Amygdala (tissue), 56 donors: Measurements from ENCODE around the gene UCK1.
A peak's percentile ranks its signal among the peaks of the same experiment; 100 is the strongest.

Source experiments
- DNase-seq, 56 donors: peaks; one replicate each; lab custom pipeline; 2025; lab: John Stamatoyannopoulos, UW

UCK1 gene

GRCh38 chr9:131480258-131480657, 50.8 kb downstream of the UCK1 start:
- no peak for DNase-seq

- DNase-seq: no peak
Measured at GRCh38 chr9:131478911-131479310, 52.2 kb downstream of the UCK1 start.

GRCh38 chr9:131478421-131478868, 52.6 kb downstream of the UCK1 start:
- peak in 6 of 56 donors; percentile 12 to 39 (median 17) for DNase-seq

GRCh38 chr9:131477816-131478419, 53.1 kb downstream of the UCK1 start:
- DNase-seq: no peak

DNA sequence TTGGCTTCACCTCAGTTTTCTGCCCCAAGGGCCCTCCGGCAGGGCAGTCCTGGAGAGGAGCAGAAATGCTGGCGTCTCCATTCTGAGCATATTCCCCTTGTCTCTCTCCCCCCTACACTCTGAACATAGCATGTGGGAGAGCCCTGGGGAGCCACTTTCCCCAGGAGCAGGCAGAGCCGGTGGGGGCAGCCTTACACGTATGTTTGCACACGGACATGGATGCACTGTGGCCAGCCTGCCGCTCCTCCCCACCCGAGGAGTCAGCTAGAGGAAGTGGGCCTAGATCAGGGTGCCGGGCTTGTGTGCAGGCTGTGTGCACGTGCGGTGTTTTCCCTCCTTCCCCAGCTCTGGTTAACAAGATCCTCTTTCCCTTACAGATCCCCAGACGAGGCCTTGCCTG, 53.7 kb downstream of the UCK1 start:
- no peak for DNase-seq

DNA sequence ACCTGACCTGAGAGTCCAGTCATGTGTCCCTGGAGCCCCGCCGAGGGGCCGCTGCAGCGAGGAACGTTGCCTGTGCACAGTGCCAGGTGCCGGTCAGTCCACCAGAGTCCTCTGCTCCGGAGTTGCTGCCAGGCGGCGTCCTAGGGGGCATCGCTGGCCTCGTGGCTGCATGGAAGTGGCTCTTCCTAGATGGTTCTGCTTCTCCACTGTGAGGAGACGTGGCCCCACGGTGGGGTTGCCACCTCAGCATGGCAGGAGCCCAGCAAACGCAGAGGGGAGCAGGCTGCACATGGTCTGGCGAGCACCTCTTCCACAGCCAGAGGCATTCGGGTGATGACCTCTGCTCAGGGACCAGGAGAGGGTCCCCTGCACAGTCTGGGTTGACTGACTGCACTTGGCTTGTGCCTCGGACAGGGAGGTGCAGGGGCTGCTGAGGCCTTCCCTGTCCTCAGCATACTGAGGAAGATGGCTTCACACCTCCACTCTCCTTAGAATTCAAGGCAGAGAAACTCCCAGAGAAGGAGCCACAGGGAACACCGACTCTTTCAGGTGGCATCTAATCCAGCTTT, 54.2 kb downstream of the UCK1 start:
- DNase-seq: peak in 3 of 56 donors; percentile 22 to 26 (median 26)

DNA sequence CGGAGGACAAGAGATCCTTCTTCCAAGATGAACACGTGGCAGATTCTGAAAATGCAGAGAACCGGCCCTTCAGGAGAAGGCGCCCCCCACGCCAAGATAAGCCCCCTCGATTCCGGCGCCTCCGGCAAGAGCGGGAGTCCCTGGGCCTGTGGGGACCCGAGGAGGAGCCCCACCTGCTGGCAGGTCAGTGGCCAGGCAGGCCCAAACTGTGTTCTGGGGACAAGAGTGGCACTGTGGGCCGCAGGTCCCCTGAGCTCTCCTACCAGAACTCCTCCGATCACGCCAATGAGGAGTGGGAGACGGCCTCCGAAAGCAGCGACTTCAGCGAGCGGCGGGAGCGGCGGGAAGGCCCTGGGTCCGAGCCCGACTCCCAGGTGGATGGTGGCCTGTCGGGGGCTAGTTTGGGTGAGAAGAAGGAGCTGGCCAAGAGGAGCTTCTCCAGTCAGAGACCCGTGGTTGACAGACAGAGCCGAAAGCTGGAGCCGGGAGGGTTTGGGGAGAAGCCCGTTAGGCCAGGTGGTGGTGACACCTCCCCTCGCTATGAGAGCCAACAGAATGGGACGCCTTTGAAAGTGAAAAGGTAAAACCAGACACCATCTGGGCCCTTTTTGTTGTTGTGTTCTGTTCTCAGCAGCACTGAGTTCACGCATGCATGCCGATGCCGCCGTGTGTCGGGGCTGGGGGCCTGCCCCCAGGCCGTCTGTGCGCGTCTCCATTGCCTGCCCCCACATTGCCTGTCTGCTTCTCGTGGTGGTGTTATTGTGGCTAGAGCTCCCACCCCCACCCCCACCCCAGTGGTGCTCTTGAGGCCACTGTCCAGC, 54.9 kb downstream of the UCK1 start:
- DNase-seq: no peak

GRCh38 chr9:131475111-131475955, 55.7 kb downstream of the UCK1 start:
- peak in 7 of 56 donors; percentile 10 to 55 (median 32) for DNase-seq

DNA sequence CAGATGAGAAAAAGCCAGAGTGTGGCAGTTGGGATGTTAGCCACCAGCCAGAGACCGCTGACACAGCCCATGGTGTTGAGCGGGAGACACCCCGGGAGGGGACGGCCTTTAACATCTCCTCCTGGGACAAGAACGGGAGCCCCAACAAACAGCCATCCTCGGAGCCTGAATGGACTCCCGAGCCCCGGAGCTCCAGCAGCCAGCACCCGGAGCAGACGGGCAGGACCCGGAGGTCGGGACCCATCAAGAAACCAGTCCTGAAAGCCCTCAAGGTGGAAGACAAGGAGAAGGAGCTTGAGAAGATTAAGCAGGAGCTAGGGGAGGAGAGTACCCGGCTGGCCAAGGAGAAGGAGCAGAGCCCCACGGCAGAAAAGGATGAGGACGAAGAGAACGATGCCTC, 56.4 kb downstream of the UCK1 start:
- no peak for DNase-seq

GRCh38 chr9:131473891-131474290, 57.2 kb downstream of the UCK1 start:
- no peak for DNase-seq
